Testis (tissue), 3 donors: ENCODE measurements around the gene FGF19. TPM values are rescaled to one million over a fixed set of nuclear protein-coding genes. Genes with fewer than 3 reads are reported as not detected.

Experiments
- DNase-seq: peaks from one replicate; pipeline ENCODE4 v3.0.0-alpha.2; 2019
- H3K27ac ChIP-seq, 2 donors: fragments of 200-600 bp; sonication (generic); one replicate each; pipeline ENCODE4 v1.5.1; 2019
- H3K27me3 ChIP-seq: fragments of 200-600 bp; sonication (generic); one replicate; pipeline ENCODE4 v1.5.1; 2019
- H3K36me3 ChIP-seq: fragments of 200-600 bp; sonication (generic); one replicate; pipeline ENCODE4 v1.5.1; 2017; ENCODE audit warnings: low read depth; ENCODE audit errors: missing control alignments
- H3K4me1 ChIP-seq: fragments of 200-600 bp; sonication (generic); one replicate; pipeline ENCODE4 v1.5.1; 2019
- H3K4me3 ChIP-seq, 2 donors: fragments of 200-600 bp; sonication (generic); one replicate each; pipeline ENCODE4 v1.5.1; 2017 to 2019
- H3K9me3 ChIP-seq: fragments of 200-600 bp; sonication (generic); one replicate; pipeline ENCODE4 v1.5.1; 2017
- POLR2A ChIP-seq: fragments of 450-650 bp; IDR thresholded peaks from one replicate; pipeline ENCODE4 v1.6.1; 2017; ENCODE audit warnings: antibody characterized with exemption, mild to moderate bottlenecking, moderate library complexity
- WGBS, 2 donors: methylation state at CpG; one replicate each; pipeline ENCODE4 v1.1.5; 2018; 5-methylcytosine and 5-hydroxymethylcytosine counted together
- intact Hi-C: fragments of 100-400 bp; cut with DNase I; formaldehyde crosslinking; loops from one replicate; pipeline ENCODE4 v1.15.1; 2023; ENCODE audit warnings: low total_unique reads
- polyA plus RNA-seq: library from polyadenylated mRNA; stranded (reverse); fragments of 350-450 nt; fragmentation: Illumina TruSeq; extraction: RNeasy Lipid Tissue Mini Kit (QIAGEN cat#74804); gene quantifications from one replicate; pipeline ENCODE4 v1.2.3, GENCODE V29; 2014; ENCODE audit warnings: low read depth, low replicate concordance; ENCODE audit not compliant: insufficient read depth
- total RNA-seq, 2 donors: library from RNA; depleted of rRNA; stranded (reverse); fragments of >200 nt; gene quantifications; one replicate each; pipeline ENCODE4 v1.2.3, GENCODE V29; 2016
- TF ChIP-seq, protein P1 (sequence below), 3 experiments: fragments of 450-650 bp in 2 of 3; fragments of 200-600 bp in 1 of 3; sonication (generic) in 1 of 3; IDR thresholded peaks; one replicate each; pipeline ENCODE4 v1.5.1; 2016 to 2019; ENCODE audit warnings: antibody characterized with exemption in 3 of 3, mild to moderate bottlenecking in 2 of 3, moderate library complexity in 1 of 3

FGF19 gene
- total and polyA plus RNA-seq, 3 donors from 2014 or later: 0.31 to 0.37 (median 0.31) TPM

DNA sequence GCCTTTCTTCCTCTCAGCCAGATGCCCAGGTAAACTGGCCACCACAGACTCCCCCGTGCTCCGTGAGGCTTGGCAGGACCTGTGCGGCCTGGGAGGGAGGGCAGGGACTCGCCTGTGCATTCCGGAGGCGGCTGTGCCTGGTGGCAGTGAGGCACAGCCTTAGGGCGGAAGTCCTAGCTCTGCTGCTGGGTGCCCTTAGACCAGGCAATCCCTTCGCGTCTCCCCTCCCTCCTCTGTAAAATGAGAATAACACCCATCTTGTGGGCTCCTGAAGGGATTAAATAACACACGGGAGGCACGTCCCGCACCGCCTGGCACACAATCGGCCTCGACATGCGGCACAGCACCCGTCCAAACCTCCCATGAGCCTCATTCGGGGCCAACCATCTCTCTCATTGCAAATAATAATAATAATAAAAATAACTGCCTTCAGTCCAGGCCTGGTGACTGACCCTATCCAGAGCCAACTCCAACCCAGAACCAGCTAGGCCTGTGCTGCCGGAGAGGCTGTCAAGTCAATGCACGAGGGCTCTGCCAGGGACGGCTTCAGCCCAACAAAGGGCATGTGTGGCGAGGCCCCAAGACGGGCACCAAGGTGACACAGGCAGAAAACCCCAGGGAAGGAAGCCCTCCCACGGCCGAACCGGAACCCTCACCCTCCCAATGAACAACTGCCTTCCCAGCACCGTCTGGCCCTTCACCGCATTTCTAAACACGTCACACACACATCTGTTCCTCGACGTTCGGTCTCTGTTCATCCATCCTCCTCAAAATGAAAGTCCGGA is 36.9 kb downstream of the FGF19 start:
- Histone ChIP-seq H3K27ac (no peak overlapping the region), H3K4me3 (no peak overlapping the region), H3K36me3 (no peaks in the 10 kb centered on the region), H3K9me3 (no peaks in the 10 kb centered on the region), H3K4me1 (peaks cover 8% of the 10 kb centered on the region), H3K27me3 (no peaks in the 10 kb centered on the region)
- TF ChIP-seq, protein P1, sequence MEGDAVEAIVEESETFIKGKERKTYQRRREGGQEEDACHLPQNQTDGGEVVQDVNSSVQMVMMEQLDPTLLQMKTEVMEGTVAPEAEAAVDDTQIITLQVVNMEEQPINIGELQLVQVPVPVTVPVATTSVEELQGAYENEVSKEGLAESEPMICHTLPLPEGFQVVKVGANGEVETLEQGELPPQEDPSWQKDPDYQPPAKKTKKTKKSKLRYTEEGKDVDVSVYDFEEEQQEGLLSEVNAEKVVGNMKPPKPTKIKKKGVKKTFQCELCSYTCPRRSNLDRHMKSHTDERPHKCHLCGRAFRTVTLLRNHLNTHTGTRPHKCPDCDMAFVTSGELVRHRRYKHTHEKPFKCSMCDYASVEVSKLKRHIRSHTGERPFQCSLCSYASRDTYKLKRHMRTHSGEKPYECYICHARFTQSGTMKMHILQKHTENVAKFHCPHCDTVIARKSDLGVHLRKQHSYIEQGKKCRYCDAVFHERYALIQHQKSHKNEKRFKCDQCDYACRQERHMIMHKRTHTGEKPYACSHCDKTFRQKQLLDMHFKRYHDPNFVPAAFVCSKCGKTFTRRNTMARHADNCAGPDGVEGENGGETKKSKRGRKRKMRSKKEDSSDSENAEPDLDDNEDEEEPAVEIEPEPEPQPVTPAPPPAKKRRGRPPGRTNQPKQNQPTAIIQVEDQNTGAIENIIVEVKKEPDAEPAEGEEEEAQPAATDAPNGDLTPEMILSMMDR (IDR thresholded peaks at IDR 0.05): no peak
- no peak for TF ChIP-seq POLR2A
- 89 to 92% methylated on average over 32 to 33 of the region's 33 CpGs for WGBS, 2 donors
- intact Hi-C loops: no loop called here
- no peak for DNase-seq

DNA sequence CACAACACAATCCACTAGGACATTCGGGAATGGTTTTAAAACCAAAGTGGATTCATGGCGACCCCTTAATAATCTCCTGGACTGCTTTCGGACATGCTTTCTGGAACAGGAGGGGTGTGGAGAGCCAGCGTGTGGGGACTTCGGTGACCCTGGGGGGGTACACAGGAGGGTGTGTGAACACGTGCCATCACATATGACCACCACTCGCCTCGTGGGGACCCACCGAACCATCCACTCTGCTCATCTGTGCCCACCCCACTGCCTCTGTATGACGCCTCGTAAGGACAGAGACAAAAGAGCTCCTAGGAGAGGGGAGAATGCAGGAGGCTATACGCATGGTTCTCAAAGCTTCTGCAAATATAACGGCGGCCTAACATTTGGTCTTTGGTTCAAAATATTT is 37.6 kb downstream of the FGF19 start:
- Histone ChIP-seq H3K4me3 (no peak overlapping the region), H3K36me3 (no peaks in the 10 kb centered on the region), H3K4me1 (peaks cover 8% of the 10 kb centered on the region), H3K27me3 (no peaks in the 10 kb centered on the region), H3K27ac (no peak overlapping the region), H3K9me3 (no peaks in the 10 kb centered on the region)
- WGBS, 2 donors: 92 to 94% methylated on average over 14 of the region's 14 CpGs
- intact Hi-C loops: no loop called here
- TF ChIP-seq, protein P1 (IDR thresholded peaks at IDR 0.05): no peak
- no peak for TF ChIP-seq POLR2A
- no peak for DNase-seq

DNA sequence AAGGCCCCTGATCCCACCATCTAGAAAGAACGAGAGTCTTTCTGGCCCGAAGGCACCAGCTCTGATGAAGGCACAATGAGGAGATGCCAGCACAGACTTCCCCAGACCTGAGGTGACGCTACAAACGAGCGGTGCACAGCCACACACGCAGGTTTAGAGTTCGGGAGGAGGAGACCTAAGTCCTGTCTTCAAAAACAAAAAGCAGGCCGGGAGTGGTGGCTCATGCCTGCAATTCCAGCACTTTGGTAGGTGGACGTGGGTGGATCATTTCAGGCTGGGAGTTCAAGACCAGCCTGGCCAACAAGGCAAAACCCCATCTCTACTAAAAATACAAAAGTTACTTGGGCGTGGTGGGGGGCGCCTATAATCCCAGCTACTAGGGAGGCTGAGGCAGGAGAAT is 38.2 kb downstream of the FGF19 start:
- no peak overlapping the region for H3K4me3 ChIP-seq
- intact Hi-C loops: no loop called here
- no peaks in the 10 kb centered on the region for H3K36me3 ChIP-seq
- no peaks in the 10 kb centered on the region for H3K27me3 ChIP-seq
- H3K9me3 ChIP-seq: no peaks in the 10 kb centered on the region
- H3K4me1 ChIP-seq: peaks cover 8% of the 10 kb centered on the region
- no peak overlapping the region for H3K27ac ChIP-seq
- no peak for TF ChIP-seq POLR2A
- TF ChIP-seq, protein P1 (IDR thresholded peaks at IDR 0.05): no peak
- no peak for DNase-seq
- WGBS, 2 donors: 93% methylated on average over 11 of the region's 11 CpGs

DNA sequence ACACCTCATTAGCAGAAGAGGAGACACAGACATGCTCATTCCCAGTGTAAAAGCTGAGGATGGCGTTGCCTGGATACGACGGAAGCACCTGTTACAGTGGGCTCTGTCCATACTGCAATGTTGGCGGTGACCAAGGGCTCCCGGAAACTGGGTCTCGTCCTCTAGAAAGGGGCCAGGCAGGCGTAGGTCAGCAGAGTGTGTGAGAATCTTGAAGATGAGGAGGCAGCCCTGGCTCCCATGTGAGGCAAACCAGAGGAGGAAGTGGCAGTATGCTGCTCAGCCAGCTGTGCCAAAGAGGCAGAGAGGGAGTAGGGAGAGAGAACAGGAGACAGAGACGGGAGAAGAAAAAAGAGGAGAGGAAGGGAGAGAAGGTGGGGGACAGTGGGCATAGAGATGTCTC is 38.9 kb downstream of the FGF19 start:
- H3K36me3 ChIP-seq: no peaks in the 10 kb centered on the region
- no peaks in the 10 kb centered on the region for H3K27me3 ChIP-seq
- no peak overlapping the region for H3K4me3 ChIP-seq
- intact Hi-C loops: no loop called here
- peaks cover under 1% of the 10 kb centered on the region for H3K4me1 ChIP-seq
- H3K9me3 ChIP-seq: no peaks in the 10 kb centered on the region
- no peak for DNase-seq
- TF ChIP-seq, protein P1 (IDR thresholded peaks at IDR 0.05): no peak
- TF ChIP-seq POLR2A: no peak
- no peak overlapping the region for H3K27ac ChIP-seq
- WGBS, 2 donors: 86 to 92% methylated on average over 5 to 8 of the region's 8 CpGs
